M059J (cell line): ENCODE results near the gene CPNE6. TPM values are rescaled to one million over a fixed set of nuclear protein-coding genes. Genes with fewer than 3 reads are reported as not detected.

Experiments used
- DNase-seq: peaks from one replicate; pipeline ENCODE4 v3.0.0-alpha.2; 2012; ENCODE audit warnings: low read depth
- total RNA-seq: library from RNA; depleted of rRNA; stranded (reverse); fragments of >200 nt; shearing (Covaris generic); gene quantifications from 2 replicates; pipeline ENCODE4 v1.2.3, GENCODE V29; 2014

The CPNE6 gene
- total RNA-seq, 1 experiment from 2014 or later: not detected

GRCh38 chr14:24068711-24069410 lies 2.5 kb upstream of the CPNE6 start:
- no peak for DNase-seq

GRCh38 chr14:24069411-24069735 lies 2.0 kb upstream of the CPNE6 start:
- DNase-seq: no peak

- DNase-seq: no peak
These were observed 848 bp upstream of the CPNE6 start for GRCh38 chr14:24070285-24071143.

- DNase-seq: no peak
These were observed 571 bp downstream of the CPNE6 start for GRCh38 chr14:24071836-24072430.

- no peak for DNase-seq
These were observed 1.1 kb downstream of the CPNE6 start for GRCh38 chr14:24072436-24072835.

GRCh38 chr14:24072881-24073877 lies 1.8 kb downstream of the CPNE6 start:
- DNase-seq: no peak

GRCh38 chr14:24074625-24075484 lies 3.5 kb downstream of the CPNE6 start:
- no peak for DNase-seq

- no peak for DNase-seq
These were observed 4.3 kb downstream of the CPNE6 start for GRCh38 chr14:24075485-24076301.

- no peak for DNase-seq
These were observed 4.9 kb downstream of the CPNE6 start for GRCh38 chr14:24076302-24076601.

GRCh38 chr14:24077086-24077485 lies 5.7 kb downstream of the CPNE6 start:
- no peak for DNase-seq

GRCh38 chr14:24078146-24078545 lies 6.8 kb downstream of the CPNE6 start:
- DNase-seq: no peak

GRCh38 chr14:24079491-24080141 lies 8.3 kb downstream of the CPNE6 start:
- DNase-seq: no peak

- no peak for DNase-seq
These were observed 8.8 kb downstream of the CPNE6 start for GRCh38 chr14:24080142-24080530.

- peak; percentile 33 for DNase-seq
These were observed 9.8 kb downstream of the CPNE6 start for GRCh38 chr14:24080888-24081738.

GRCh38 chr14:24081739-24082211 lies 10.4 kb downstream of the CPNE6 start:
- no peak for DNase-seq

GRCh38 chr14:24082411-24083080 lies 11.2 kb downstream of the CPNE6 start:
- DNase-seq: no peak

GRCh38 chr14:24083462-24083861 lies 12.1 kb downstream of the CPNE6 start:
- DNase-seq: no peak

GRCh38 chr14:24084440-24084839 lies 13.1 kb downstream of the CPNE6 start:
- no peak for DNase-seq
